UCSD-AML1 (cell line): Measurements from ENCODE around the gene DCBLD1.

Source experiments
- DNase-seq: peaks from one replicate; lab custom pipeline; 2025; ENCODE audit not compliant: unreplicated experiment; lab: John Stamatoyannopoulos, UW

The DCBLD1 gene

DNA sequence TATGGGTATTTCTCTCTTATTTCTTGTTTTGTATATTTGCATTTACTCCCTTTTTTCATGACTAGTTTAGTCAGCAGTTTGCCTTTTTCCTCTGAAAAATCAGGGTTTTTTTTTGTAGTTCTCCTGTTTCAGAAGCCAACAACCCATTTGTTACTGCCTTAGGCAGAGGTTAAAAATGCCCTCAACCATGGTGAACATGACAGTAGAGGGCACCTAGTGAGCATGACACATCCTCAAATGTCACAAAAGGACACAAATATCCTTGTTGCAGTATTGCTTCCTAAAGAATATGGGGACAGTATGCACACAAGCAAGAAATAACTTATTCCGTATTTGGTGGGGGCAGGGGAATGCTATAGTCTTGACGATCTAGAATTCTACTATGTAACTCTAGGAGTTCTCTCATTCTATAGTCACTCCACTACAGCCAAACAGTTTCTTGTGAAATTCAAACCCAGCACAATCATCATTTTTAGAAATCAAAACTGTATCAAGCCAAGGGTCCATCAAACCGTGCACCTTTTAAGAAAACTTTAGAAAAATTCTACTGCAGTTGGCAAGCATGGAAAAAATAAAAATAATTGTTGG lies 72.9 kb downstream of the DCBLD1 start:
- no peak for DNase-seq

DNA sequence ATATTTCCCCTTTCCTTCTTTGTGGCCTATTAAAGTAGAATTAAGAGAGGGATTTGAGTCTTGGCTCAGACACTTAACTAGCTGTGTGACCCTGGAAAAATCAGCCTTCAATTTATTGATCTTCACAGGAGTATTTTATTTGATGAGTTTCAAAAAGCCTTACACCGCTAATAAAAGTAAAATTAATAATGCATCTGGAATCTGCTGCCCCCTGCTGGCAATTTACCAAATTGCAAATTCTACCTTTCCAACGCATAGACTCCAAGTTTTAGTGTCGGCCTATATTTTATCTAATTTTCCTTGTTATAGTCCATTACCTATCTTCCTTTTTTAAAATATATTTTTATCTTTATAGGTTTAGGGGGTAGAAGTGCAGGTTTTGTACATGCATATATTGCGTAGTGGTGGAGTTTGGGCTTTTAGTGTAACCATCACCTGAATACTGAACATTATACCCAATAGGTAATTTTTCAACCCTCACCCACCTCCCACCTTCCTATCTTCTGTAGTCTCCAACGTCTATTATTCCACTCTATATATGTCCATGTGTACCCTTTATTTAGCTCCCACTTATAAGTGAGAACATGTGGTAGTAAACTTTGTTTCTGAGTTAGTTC lies 73.5 kb downstream of the DCBLD1 start:
- DNase-seq, result peak; percentile 8

DNA sequence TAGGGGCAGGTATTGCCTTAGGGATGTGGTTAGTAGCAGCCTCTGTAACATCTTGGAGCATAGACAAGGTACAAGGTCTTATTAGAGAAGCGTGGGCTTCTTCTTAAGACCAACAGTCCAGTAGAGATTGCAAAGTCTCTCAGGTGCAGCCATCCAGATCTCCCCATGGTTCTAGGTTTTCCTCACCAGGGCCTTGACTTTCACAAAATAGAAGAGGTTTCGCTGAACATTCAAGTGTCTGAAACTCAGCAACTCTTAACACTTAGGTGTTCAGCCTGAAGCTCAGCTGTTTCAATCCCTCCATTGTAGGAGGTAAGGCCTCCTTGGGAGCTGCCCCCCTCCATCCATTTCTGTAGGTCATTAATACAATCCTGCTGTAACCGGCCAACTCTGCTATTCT lies 75.5 kb downstream of the DCBLD1 start:
- DNase-seq, result no peak

DNA sequence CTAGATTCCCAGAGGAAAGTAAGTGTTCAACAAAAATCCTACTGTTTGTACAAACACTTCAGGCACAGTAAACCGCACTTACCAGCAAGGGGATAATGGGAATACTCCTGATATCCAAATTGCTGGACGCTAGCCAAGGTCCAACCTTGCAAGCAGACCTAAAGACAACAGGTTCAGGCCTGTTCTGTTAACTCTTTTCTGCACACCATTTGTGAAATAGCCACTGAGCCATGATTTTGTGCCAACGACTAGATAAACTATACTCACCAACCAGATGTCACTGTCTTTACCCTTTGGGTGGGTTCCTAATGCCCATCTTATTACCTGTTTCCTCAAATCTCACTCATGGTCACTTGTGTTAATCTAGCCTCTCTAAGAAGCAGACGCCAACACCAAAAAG lies 76.3 kb downstream of the DCBLD1 start:
- no peak for DNase-seq

DNA sequence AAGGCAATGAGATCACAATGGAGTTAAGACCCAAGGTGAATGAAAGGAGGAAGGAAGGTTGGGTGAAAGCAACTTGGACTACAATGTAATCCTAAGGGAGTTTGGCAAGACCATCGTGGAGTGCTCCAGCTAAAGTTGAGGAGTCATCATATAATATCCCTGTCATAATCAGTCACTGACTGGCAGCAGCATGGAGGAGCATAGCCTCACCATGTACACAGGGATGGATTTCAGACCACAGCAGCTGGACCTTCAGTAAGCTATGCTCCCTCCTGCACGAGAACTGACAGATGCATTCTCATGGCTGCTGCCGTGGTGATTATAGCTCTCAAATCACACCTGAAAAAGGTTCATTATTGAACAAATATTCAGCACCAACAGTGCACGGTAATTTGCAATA lies 76.8 kb downstream of the DCBLD1 start:
- no peak for DNase-seq

DNA sequence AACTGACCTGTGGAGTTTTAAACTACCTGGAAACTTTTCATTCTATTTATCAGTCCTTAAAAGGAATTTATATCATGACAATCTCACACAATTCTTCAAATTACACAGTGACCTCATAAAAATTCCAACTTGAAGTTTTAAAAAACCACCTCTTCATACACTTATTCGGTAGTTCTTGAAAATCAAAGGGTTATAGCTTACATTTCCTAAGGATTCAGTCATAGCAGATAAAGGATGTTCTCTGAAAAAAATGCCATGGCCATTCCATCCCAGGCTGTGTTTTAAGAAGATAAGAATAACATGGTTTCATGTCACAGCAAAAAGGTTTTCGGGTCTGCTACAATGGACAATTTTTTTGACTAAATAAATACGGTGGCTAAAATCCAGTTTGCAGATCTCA lies 78.7 kb downstream of the DCBLD1 start:
- no peak for DNase-seq

DNA sequence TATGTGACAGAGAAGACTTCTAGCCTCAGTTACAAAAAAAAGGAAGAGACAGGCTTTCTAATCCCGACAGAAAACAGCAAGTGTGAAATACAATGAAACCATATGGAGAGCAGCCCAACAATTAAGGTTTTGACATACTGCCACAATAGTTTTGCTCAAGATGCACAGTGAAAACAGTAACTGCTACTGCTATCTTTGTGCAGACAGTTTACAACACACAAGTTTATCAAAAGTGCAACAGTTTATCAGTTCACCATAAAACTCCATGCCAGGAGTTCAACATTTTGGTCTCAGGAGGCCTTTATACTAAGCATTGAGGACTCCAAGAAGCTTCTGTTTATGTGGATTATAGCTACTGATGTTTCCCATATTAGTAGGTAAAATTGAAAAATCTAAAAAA lies 82.2 kb downstream of the DCBLD1 start:
- DNase-seq, result no peak

DNA sequence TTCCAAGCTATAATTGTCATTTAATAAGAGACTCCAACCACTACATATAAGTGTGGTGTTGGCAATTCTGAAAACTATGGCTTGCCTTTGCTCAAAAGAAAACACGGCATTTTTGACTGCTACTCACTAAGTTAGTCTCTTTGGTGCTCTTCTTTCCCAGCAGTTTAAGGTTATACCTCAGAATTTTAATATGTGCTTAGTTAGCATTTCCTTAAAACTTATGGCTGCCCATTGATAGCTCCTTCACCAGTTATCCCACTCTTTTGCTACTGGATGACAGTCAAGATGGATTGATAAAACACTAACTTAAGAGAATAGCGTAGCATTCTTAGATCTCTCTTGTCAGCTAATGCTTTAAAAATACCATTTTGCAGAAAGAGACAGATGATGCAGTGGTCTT lies 85.8 kb downstream of the DCBLD1 start:
- DNase-seq, result no peak

DNA sequence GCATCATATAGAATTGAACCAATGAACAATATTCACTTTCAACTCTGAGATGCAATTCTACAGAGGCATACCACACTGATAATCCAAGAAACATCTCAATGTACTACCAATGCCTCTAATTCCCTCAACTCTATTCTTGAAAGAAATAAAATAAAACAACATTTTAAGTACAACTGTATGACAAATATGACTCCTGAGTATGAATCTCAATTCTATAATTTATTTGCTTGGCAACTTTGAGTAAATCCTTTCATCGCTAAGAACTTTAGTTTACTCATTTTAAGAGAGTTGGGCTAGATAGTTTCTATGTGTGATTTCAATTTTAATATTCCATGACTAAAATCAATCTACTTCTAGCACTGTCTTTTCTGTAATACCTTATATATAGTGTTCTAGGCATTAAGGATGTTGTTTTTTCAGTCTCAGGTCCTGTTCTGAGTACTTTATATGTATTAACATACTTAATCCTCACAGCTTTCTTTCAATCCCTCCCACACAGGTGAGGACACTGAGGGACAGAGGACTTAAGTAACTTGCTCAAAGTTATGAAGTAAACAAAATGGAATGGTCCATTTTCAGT lies 86.4 kb downstream of the DCBLD1 start:
- DNase-seq, result no peak

DNA sequence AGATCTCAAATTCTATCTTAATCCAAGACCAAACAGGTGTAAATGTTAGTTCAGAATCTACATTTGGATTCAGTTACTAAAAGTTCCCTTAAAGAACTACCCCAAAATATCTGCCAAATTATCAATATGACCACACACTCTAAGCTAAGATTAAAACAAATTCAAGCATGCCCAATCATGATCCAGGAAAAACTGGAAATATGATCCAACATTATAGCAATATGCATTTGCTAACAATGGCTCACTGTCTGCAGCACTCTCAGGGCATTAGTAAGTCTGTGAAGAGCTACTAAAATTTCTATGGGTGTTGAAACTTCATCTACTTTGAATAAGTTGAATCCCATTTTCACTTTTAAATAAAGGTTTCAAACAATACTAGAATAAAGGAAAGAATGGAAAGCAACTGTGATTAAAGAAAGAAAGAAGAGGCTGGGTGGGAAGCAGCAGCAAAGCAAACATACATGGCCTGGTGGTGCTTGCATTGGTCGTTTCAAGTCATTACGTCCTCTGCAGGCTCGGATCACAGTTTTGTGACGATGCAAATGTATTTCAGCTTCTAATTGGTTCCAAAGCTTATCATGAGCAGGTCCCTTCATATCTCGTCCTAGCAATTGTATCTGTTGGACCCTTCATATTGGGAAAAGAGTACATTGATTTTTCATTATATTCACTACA lies 90.7 kb downstream of the DCBLD1 start:
- DNase-seq, result no peak

DNA sequence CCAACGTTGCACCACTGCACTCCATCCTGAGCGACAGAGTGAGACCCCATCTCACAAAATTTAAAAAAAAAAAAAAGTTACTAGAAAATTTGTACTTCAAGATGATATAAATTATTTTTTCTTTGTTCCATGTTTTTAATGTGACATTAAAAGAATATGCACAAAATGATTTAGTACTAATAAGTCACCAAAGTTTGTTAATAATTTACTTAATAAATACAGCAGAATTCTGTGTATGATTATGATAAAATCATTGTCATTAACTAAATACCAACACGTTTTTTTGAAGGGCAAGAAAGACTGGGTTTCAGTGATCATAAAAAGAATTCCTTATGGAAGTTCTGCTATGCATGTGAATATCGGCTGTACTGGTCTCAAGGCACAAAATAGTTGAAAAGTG lies 91.7 kb downstream of the DCBLD1 start:
- no peak for DNase-seq

DNA sequence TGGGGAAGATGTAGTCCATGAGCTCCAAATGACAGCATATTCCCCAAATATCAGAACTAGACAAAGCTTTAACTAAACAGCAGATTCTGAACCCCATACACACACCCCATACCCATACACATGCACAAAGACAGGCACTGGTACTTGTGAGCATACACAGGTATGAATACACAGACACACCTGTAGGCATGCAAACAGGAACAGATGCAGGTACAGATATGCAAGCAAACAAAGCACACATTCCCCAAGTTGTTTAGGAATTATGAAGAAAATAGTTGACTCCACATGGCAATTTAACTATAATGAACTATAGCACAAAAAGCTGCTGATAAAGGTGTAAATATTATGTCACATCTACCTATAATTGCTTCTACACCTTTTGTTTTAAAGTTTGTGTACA lies 103.2 kb downstream of the DCBLD1 start:
- DNase-seq, result no peak

DNA sequence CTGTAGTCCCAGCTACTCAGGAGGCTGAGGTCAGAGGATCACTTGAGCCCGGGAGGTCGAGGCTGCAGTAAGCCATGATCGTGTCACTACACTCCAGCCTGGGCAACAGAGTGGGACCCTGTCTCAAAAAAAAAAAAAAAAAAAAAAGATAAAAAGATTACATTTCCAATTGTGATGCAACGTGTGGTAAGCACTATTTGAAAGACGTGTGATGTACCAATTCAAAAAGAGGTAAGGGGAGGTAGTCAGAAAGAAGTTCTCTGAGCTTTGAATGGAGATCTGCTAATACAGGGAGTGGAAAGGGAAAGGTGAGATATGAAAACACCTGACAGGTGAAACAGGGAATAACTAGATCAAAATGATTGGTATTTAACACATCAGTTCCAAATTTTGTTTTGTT lies 108.0 kb downstream of the DCBLD1 start:
- DNase-seq, result no peak

DNA sequence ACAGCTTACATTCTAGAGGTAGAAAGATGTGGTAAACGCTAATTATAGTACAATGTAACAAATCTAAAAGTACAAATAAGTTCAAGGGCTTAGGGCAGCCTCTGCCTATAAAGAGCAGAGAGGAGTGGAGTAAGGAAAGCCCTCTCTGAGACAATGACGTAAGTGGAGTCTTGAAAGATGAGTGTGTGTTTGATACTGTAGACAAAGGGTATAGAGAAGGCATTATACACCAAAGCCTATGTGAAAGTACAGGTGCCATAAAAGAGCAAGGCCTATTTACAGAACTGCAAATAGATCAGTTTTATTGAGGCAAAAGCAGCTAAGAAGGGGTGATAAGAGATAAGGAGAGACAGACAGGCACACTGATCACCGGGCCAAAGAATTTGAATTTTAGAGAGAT lies 108.9 kb downstream of the DCBLD1 start:
- DNase-seq, result no peak

DNA sequence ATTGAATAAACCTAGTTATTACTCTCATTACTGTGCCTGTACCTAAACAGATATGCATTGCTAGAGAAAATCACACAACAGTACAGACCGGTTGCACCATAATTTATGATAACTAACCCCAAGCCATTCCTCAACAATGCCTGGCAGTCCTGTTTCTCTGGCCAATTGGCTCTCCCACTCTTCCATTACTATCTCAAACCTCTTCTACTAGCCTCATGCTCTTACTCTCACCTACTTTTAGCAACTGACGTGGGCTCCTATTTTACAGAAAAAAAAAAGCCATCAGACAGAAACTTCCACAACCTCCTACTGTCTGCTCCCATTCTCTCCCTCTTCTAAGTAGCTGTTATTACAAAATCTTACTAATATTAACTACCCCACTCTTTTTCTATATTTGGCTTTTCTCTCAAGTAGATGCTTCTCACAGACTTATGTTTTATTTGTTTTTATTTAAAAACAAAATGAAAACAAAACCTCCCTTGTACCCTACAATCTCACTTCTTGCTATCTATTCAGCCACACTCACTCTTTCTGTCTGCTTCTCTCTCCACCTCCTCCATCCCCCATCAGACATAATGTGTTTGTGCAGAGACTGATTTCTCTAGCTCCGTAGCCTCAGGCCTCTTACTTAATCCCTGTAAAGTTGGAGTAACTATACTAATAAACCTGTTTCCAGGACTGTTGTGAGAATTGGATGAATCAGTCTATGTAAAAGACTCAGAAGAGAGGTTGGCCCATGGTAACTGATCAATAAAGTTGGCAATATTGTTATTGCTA lies 110.7 kb downstream of the DCBLD1 start:
- DNase-seq, result no peak

DNA sequence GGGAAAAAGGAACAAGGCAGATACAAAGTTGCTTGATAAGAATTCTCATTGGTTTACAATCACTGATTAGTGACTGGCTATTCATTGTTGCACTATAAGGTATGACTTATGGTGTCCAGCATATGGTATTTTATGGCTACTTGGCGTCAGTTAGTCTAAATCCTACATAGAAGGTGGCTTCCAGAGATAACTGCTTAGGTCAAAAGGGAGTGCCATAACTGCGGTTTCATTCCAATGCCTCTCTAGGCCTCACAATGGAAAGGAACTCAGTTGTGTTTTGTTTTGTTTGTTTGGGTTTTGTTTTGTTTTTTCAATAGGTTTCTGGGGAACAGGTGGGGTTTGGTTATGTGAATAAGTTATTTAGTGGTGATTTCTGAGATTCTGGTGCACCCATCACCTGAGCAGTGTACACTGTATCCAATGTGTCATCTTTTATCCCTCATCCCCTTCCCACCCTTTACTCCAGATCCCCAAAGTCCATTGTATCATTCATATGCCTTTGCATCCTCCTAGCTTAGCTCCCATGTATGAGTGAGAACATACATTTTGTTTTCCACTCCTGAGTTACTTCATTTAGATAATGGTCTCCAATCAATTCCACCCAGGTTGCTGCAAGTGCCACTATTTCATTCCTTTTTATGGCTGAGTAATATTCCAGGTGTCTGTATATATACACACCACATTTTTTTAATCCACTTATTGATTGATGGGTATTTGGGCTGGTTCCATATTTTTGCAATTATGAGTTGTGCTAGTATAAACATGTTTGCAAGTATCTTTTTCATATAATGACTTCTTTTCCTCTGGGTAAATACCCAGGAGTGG lies 112.8 kb downstream of the DCBLD1 start:
- DNase-seq, result no peak

DNA sequence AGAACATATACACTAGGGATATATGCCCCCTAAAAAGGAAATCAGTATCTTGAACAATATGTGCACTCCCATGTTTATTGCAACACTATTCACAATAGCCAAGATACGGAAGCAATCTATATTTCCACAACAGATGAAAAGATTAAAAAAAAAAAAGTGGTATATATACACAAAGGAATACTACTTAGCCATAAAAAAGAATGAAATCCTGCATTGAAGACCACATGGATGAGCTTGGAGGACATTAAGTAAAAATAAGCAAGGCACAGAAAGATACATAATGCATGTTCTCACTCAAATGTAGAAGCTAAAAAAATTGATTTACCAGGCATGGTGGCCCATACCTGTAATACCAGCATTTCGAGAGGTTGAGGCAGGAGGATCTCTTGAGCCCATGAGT lies 115.3 kb downstream of the DCBLD1 start:
- DNase-seq, result no peak
